Muscle of leg (tissue), 11 donors: ENCODE results near the gene CORO1C. TPM values are rescaled to one million over a fixed set of nuclear protein-coding genes. Genes with fewer than 3 reads are reported as not detected.
A peak's percentile ranks its signal among the peaks of the same experiment; 100 is the strongest.
"Not testable (repeated sequence)": the region's sequence is repeated elsewhere in the genome, so short reads cannot be mapped to it uniquely, and the experiment has no call there.

Experiments used
- DNase-seq: peaks from one replicate; pipeline ENCODE4 v3.0.0; 2013
- H3K27ac ChIP-seq: one replicate; pipeline ENCODE4 v1.5.1; 2013; ENCODE audit warnings: mild to moderate bottlenecking, low read length, control low read depth
- H3K27me3 ChIP-seq: one replicate; pipeline ENCODE4 v1.6.1; 2013; ENCODE audit warnings: low read length; ENCODE audit not compliant: control insufficient read depth, insufficient read depth
- H3K36me3 ChIP-seq: one replicate; pipeline ENCODE4 v1.6.1; 2013; ENCODE audit warnings: low read length; ENCODE audit not compliant: control insufficient read depth, insufficient read depth
- H3K4me1 ChIP-seq: one replicate; pipeline ENCODE4 v1.6.1; 2013; ENCODE audit warnings: low read length; ENCODE audit not compliant: control insufficient read depth, insufficient read depth
- H3K4me3 ChIP-seq: one replicate; pipeline ENCODE4 v1.5.1; 2013; ENCODE audit warnings: low read length, control low read depth
- H3K9me3 ChIP-seq: replicated peaks from 2 replicates; pipeline ENCODE4 v1.6.1; 2013; ENCODE audit warnings: low read depth, low read length; ENCODE audit not compliant: control insufficient read depth
- WGBS: methylation state at CpG from one replicate; pipeline ENCODE4 v1.1.5; 2013; ENCODE audit warnings: missing lambda C conversion rate; ENCODE audit not compliant: insufficient coverage; 5-methylcytosine and 5-hydroxymethylcytosine counted together
- polyA plus RNA-seq, 8 donors: library from polyadenylated mRNA; unstranded; fragments of 120-200 nt; gene quantifications; one replicate each; pipeline versions ENCODE4 v1.2.1 to v1.2.3, GENCODE V29; 2013; ENCODE audit warnings: inconsistent platforms in 1 of 8, low replicate concordance in 1 of 8; ENCODE audit not compliant: insufficient read length in 8 of 8, insufficient read depth in 1 of 8
- total RNA-seq: library from RNA; stranded (reverse); fragments of 120-200 nt; gene quantifications from one replicate; pipeline ENCODE4 v1.2.4, GENCODE V29; 2013

Gene CORO1C
- total and polyA plus RNA-seq, 9 donors = 56.1 to 100 (median 70.0) TPM

GRCh38 chr12:108738170-108738569, 6.9 kb upstream of the CORO1C start:
- H3K27me3 ChIP-seq = no peaks in the 10 kb centered on the region
- no peak overlapping the region for H3K4me3 ChIP-seq
- DNase-seq = no peak
- no peak overlapping the region for H3K27ac ChIP-seq
- H3K36me3 ChIP-seq = no peaks in the 10 kb centered on the region
- 29% methylated on average over 1 of the region's 2 CpGs for WGBS
- H3K9me3 ChIP-seq = no peaks in the 10 kb centered on the region
- H3K4me1 ChIP-seq = peaks cover 3% of the 10 kb centered on the region

DNA sequence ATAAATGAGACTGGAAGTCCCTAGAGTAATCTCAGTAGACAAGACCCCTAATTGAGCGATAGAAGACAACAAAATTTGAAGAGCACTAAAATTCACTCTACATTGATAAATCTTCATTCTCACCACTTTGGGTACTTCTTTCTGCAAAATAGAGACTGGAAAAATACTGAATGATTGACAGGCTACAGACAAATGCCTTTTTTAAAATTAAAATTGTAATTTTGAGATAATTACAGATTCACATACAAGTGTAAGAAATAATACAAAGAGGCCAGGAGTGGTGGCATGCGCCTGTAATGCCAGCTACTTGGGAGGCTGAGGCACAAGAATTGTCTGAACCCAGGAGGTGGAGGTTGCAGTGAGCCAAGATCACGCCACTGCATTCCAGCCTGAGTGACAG, 4.5 kb upstream of the CORO1C start:
- no peak overlapping the region for H3K4me3 ChIP-seq
- H3K9me3 ChIP-seq = no peaks in the 10 kb centered on the region
- peaks cover 7% of the 10 kb centered on the region for H3K4me1 ChIP-seq
- H3K27me3 ChIP-seq = no peaks in the 10 kb centered on the region
- no peaks in the 10 kb centered on the region for H3K36me3 ChIP-seq
- 63% methylated on average over 2 of the region's 3 CpGs for WGBS
- no peak overlapping the region for H3K27ac ChIP-seq
- DNase-seq = no peak

GRCh38 chr12:108734200-108734906, 3.0 kb upstream of the CORO1C start:
- H3K4me3 ChIP-seq = no peak overlapping the region
- H3K36me3 ChIP-seq = no peaks in the 10 kb centered on the region
- DNase-seq = peak; percentile 84
- 39% methylated on average over 3 of the region's 9 CpGs for WGBS
- H3K4me1 ChIP-seq = peaks cover 7% of the 10 kb centered on the region
- no peaks in the 10 kb centered on the region for H3K9me3 ChIP-seq
- H3K27ac ChIP-seq = peak overlapping the region; percentile 49
- H3K27me3 ChIP-seq = no peaks in the 10 kb centered on the region

DNA sequence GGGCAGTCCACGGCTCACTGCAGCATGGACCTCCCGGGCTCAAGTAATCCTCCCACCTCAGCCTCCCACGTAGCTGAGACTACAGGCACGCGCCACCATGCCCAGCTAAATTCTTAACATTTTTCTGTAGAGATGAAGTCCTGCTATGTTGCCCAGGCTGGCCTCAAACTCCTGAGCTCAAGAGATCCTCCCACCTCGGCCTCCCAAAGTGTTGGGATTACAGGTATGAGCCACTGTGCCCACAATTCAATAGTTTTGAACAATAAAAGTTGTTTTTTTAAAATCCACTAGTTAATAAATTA, 1.9 kb upstream of the CORO1C start:
- not testable (repeated sequence) for H3K4me1 ChIP-seq, H3K9me3 ChIP-seq, H3K27me3 ChIP-seq, H3K36me3 ChIP-seq, DNase-seq, H3K4me3 ChIP-seq, H3K27ac ChIP-seq
- WGBS = 100% methylated on average over 5 of the region's 6 CpGs

DNA sequence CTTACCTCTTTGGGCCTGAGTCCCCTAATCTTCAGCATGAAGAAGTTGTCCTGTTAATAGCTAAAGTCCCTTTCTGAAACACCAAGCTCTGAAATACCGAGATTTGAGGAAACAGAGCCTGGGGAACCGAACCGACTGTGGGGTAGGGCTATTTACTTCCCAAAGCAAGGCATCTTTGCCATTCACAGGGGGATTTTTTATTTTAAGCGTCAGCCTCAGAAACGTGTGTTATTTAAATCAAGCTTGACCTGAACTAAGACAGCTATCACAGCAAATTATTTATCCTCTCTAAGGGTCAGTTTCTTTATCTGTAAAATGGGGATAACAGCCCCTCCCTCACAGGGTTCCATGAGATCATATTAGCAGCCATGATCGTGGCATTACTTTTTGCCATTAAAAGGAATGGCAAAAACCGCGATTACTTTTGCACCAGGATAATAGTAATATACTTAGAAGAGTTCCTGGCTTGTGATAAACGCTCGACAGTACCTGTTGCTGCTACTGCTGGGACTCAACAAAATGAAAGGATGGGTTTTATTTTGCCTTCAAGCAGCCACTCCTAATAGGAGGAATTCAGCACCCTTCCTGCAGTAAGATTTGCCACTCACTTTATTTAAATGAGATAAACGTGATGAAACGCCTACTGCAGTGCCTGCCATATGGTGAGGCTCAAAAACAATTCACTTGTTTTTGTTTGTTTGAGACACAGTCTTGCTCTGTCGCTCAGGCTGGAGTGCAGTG, 1.3 kb upstream of the CORO1C start:
- 72% methylated on average over 3 of the region's 13 CpGs for WGBS
- H3K9me3 ChIP-seq = no peaks in the 10 kb centered on the region
- H3K27ac ChIP-seq = peak overlapping the region; percentile 99
- peaks cover 7% of the 10 kb centered on the region for H3K4me1 ChIP-seq
- no peaks in the 10 kb centered on the region for H3K36me3 ChIP-seq
- DNase-seq = no peak
- H3K27me3 ChIP-seq = no peaks in the 10 kb centered on the region
- H3K4me3 ChIP-seq = peak overlapping the region; percentile 32

DNA sequence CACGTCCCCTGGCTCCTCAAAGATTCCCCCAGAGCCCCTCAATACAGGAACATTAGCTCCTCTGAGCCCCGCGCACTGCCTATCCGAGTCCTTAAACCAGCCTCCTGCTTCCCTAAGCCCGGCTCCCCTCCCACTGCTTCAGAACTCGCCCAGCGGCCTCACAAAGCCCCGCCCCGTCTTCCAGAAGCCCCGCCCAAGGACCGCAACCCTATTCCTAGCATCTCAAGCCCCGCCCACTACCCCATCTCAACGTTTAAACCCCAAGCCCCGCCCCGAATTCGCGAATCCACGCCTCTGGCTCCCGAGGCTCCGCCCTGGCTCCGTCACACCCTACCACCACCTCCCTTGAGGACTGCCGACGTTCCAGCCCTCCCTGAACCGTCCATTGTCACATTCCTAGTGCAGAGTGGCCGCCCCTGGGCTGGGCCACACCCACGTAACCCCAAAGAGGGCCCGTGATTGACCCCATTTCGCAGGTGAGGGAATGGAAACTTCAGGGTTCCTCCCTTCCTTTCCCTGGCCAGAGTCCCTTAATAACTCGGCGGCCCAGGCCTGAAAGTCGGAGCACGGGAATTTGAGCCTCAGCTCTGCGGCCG, 646 bp upstream of the CORO1C start:
- H3K4me1 ChIP-seq = peaks cover 7% of the 10 kb centered on the region
- DNase-seq = peak; percentile 98
- under 1% methylated on average over 24 of the region's 34 CpGs for WGBS

DNA sequence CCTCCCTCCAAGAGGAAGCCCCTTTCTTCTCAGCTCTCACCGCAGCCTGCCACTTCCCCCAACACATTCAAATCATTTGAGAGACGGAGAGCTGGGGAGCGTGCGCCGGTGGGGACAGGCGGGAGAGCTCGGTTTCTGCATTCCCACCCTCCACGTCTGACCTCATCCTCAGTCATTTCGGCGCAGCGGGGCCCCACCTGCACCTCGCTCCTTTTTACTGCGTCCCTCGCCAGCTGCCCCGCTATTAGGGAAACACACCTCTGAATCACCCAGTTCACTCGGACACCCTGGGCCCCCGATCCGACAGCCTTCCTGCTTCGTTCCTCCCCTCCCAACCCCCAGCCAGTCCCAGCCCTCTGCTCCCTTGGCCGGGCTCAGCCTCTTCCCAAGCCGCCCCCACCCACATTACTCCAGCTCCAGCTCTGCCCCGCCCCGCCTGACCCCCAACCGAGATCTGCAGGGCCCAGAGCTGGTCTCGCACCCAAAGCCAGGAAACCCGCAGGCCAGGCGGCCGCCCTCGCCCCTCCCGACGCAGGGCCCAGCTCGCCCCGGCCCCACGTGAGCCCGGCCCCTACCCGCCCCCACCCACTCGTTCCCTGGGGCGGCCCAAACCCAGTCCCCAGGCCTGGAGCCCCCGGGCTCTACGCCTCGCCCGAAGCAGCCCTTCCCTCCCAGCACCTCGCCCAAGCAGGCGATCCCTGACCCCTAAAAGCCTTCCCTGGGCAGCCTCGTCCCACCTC, 783 bp downstream of the CORO1C start:
- Histone ChIP-seq H3K36me3 (no peaks in the 10 kb centered on the region), H3K27me3 (no peaks in the 10 kb centered on the region), H3K4me3 (peak overlapping the region; percentile 88), H3K9me3 (no peaks in the 10 kb centered on the region), H3K27ac (peak overlapping the region; percentile 95), H3K4me1 (peaks cover 8% of the 10 kb centered on the region)
- peak; percentile 82 for DNase-seq
- 0% methylated on average over 42 of the region's 45 CpGs for WGBS

More for the DNA sequence above, 646 bp upstream of the CORO1C start:
- Histone ChIP-seq H3K36me3 (no peaks in the 10 kb centered on the region), H3K4me3 (peak overlapping the region; percentile 88), H3K27ac (peak overlapping the region; percentile 99), H3K27me3 (no peaks in the 10 kb centered on the region), H3K9me3 (no peaks in the 10 kb centered on the region)

DNA sequence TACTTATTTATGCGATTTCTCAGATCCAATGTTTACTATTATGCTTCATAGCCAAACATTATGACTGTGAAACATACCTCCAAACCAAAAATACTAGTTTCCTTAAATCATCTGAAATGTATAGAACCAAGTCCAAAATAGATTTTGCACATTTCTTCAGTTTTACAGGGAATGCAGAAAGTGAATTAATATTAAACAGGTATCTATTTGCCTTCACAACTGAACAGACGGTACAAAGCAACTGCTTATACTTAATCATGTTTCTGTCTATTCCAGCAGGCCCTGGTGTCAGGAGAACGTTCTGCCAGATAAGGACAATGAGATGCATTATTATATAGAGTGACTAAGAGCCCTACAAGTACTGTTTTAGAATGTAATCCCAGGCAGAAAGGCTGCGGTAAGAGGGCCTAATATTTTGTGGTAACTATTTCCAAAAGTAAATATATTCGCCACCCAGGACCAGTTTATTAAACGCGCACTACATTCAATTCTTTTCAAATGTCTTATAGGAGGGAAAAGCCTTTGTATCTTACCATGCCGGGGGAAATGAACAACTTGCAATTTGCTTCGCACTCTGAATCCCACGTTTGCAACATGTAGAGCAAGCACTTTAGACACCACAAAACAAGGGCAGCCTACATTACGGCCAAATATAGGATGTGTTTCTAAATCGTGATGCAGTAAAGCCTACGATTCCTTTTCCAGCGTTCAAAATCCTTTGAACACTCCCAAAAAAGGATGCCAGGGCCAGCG, 1.5 kb downstream of the CORO1C start:
- H3K4me3 ChIP-seq = peak overlapping the region; percentile 88
- no peaks in the 10 kb centered on the region for H3K9me3 ChIP-seq
- H3K27ac ChIP-seq = peak overlapping the region; percentile 95
- H3K27me3 ChIP-seq = no peaks in the 10 kb centered on the region
- peaks cover 11% of the 10 kb centered on the region for H3K4me1 ChIP-seq
- 0% methylated on average over 2 of the region's 15 CpGs for WGBS
- peak; percentile 74 for DNase-seq
- H3K36me3 ChIP-seq = no peaks in the 10 kb centered on the region

DNA sequence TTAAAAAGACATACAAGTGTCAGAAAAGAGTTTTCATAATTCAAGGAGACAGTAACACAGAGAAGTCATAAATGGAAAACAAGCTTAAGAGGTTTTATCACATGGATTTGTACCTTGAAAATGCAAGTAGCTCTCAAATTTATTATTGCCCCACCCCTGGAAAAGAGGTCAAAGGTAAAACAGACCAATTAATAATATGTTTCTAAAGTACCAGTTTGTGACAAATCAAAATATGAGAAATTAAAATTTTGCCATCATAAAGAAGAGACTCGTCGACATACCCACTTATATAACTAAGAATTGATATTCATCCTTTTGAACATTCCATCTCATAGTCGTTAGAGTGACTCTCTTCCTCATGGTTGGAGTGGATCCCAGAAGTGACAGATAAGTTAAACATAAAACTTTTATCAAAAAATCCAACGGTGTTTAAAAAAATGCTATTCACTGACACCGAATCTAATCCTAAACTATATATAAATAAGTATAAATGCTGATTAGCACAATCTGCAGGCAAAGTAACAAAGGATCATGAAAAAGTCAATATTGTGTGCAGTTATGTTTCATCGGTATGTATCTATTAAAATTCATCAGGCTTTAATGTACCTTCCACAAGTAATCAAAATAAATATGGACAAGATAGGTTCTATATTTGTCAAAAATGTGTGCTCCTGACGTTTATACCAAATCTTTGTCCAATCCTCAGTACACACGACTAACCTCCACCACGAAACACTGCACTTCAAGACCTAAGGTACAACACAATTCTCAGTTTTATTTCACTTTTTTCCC, 2.3 kb downstream of the CORO1C start:
- peaks cover 14% of the 10 kb centered on the region for H3K4me1 ChIP-seq
- WGBS = 58% methylated on average over 3 of the region's 9 CpGs
- H3K9me3 ChIP-seq = no peaks in the 10 kb centered on the region
- no peaks in the 10 kb centered on the region for H3K27me3 ChIP-seq
- DNase-seq = no peak
- peak overlapping the region; percentile 88 for H3K4me3 ChIP-seq
- H3K36me3 ChIP-seq = no peaks in the 10 kb centered on the region
- H3K27ac ChIP-seq = peak overlapping the region; percentile 95
